HuH-7 (cell line): ENCODE data around the gene ANXA6.
"Not testable (repeated sequence)": the region's sequence is repeated elsewhere in the genome, so short reads cannot be mapped to it uniquely, and the experiment has no call there.

ENCODE experiments used
- DNase-seq: peaks from one replicate; pipeline ENCODE4 v3.0.0; 2011; ENCODE audit warnings: low spot score

Gene ANXA6

DNA sequence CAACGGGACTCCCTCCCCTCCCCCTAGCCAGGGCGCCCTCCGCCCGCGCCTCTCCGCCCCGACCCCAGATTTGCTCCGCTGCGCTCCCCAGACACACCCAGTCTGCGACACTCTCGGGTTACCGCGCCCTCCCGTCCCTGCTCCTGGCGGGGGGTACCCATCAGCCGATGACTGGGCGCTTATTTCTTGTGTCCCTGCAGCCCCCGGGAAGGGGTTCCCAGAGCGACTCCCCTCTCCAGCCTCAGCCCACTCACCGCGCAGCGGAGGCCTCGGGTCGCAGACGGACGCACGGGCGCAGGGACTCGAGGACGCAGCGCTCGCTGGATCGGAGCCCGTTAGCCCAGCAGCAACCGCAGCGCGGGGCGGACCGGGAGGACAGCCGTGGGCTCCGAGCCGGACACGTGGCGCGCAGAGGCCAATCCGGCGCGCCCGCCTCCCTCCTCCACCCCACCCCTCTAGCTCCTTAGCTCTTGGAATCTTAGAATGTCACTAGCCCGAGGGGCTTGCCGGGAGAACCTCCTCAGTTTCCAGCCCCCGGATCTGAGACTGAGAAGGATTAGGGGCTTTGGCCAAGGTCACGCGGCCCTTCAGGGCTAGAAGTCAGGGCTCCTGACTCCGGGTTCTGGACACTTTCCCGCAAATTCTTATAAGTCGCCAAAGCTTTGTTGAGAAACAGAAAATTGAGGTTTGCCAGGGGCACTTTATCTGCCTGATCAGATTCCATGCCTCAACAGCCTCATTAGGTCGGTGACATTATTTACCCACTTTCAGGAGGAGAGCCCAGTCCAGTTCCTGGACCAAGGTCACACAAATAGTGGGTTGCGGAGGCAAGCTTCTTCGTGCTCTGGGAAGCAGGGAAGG, at the start of gene ANXA6:
Gene ANXA6 (minus strand): TSS at position 354 of the 861 bp plus-strand sequence. CDS start 9,878 bp downstream, outside the sequence.
- DNase-seq, result peak; percentile 86

DNA sequence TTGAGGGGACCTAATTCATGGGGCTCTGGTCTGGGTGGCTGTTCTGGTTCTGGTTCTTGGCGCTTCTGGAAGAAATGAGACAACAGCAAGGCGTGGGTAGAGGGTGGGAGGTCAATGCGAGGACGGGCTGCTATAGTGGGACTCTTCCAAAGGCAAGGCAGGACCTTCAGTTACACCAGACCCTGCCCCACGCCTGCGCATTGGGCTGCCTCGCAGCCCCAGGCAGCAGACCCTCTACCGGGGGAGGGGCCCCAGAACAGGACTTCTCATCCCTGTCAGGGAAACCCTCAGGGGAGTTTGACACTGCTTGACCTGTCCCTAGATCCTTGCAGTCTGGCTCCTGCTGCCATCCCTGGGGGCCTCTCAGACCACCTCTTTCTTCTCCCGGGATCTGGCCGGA, 47.8 kb upstream of the ANXA6 start:
- no peak for DNase-seq

DNA sequence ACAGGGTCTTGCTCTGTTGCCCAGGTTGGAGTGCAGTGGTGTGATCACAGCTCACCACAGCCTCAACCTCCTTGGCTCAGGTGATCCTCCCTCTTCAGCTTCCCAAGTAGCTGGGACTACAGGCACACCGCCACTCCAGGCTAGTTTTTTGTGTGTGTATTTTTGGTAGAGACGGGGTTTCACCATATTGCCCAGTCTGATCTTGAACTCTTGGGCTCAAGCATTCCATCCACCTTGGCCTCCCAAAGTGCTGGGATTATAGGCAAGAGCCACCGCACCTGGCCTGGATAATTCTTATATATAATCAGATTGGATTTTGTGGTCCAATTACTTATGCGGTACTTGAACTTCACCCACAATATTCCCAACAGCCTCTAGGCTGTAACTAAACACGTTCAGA, 46.5 kb upstream of the ANXA6 start:
- DNase-seq, result no peak

DNA sequence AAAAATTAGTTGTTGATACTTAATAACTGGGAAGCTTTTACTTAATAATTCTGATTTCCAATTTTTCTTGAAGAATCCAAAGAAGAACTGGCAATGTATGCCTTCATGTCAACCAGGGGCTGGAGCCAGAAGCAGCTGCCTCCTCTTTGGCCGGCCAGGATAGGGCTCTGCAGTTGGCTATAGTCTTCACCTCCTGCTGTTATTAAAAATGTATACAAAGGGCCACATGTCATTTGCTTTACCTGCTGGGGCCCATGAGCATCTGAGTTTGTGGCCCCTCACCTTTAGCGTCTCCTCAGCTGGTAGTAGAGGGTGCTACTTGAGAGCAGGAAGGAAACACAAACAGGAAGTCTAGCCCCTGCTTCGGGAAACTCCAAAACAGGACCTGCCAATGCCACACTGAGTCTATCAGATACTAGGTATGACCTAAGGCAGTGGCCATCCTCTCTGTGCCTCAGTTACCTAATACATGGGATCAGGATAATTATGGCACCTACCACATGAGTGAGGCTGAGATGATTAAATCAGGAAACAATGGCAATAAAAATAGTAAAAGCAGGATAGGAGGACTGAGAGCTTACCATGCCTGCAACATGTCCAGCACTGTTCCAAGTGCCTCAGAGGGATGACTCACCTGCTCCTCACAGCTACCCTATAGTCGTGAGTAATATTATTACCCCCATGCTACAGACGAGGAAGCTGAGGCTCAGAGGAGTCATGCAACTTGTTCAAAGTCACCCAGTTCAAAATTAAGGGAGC, 45.0 kb upstream of the ANXA6 start:
- DNase-seq, result no peak

DNA sequence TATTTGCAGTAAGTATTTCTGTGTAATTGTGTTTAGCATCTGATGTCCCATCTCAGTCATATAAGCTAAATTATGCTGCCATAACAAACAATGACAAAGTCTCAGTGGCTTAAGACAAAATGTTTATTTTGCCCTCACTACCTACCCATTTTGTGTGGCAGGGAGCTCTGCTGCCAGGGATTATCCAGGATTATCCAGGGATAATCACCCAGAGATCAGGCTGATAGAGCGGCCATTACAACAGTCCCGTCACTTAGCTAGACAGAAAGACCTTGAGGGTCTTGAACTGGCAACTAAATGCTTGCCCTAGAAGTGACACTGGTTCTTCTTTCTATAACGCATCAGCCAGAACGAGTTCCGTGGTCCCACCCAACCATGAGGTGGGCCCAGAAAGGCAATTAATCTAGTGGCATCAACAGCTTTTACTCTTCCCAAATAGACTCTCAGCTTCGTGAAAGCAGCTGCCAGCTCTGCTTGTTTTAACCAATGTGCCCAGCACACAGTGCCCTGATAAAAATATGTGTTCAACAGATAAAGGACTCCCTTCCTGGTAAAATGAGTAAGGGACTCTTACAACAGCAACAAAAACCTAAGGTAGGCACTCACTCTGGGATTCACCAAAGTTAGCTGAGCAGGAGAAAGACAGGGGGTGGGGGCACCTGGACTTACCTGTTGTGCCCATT, 43.5 kb upstream of the ANXA6 start:
- no peak for DNase-seq

DNA sequence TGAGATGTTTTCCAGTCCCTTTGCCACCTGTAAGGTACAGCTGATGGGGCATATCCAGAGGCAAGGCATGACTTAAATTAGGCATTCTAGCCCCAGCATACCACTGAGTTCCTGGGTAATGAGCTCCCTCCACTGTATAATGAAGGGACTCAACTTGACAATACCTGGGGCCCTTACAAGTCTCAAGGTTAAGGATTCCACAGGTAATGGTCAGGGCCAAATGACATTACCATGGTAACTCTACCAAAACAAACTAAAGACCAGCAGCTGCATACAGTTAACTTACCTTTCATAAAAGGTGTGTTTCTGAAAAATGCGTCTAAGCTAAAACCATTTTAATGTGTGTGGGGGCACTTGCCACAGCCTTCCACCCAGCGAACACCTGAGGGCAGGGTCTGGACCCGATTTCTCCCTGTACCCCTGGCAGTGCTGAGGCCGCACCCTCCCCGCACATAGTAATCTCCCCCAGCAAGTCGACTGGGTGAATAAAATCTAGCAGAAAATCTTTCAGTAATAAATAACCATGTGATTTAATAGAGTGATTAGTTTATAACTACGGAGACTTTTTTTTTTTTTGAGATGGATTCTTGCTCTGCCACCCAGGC, 42.1 kb upstream of the ANXA6 start:
- no peak for DNase-seq

DNA sequence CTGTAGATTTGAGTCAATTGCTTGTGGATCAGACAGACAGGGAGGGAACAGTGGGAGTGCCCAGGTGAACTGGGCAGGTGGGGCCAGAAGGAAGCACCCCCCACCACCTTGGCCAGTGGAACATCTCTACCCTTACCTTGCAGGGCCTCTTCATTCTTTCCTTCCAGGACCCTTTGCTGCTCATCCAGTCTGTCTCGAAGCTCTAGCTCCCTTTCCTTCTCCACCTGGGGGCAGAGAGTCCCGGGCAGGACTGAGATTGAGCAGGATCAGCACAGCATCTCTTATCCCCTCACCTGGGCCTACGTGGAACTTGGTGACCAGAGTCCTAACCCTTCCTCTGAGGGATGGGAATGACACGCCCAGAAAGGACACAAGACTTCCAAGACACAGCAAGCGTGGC, 41.3 kb upstream of the ANXA6 start:
- no peak for DNase-seq

DNA sequence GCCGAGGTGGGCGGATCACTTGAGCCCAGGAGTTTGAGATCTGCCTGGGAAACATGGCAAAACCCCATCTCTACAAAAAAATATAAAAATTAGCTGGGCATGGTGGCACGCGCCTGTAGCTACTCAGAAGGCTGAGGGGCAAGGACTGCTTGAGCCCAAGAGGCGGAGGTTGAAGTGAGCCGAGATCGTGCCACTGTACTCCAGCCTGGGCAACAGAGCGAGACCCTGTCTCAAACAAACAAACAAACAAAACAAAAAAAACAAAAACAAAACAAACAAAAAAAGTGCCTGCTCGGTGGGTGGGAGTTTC, 39.7 kb upstream of the ANXA6 start:
- not testable (repeated sequence) for DNase-seq

DNA sequence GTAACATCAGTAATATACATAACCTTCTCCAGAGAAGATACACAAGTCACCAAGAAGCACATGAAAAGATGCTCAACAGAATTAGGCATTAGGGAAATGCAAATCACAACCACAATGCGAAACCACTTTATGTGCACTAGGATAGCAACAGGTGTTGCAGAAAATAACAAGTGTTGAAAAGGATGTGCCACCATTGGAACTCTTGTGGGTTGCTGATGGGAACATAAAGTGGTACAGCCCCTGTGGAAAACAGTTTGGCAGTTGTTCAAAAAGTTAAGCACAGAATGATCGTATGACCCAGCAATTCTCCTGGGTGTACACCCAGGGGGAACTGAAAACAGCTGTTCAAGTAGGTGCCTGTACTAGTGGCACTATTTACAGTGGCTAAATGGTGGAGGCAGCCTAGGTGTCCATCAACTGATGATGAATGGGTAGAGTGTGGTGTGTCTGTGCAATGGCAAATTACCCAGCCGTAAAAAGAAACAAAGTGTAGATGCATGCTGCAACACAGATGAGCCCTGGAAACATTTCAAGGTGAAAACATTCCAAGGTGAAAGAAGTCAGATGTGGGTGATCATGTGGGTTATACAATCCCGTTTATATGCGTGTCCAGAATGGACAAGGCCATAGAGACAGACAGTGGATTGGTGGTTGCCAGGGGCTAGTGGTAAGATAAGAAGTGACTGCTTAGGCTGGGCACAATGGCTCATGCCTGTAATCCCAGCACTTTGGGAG, 39.1 kb upstream of the ANXA6 start:
- no peak for DNase-seq

DNA sequence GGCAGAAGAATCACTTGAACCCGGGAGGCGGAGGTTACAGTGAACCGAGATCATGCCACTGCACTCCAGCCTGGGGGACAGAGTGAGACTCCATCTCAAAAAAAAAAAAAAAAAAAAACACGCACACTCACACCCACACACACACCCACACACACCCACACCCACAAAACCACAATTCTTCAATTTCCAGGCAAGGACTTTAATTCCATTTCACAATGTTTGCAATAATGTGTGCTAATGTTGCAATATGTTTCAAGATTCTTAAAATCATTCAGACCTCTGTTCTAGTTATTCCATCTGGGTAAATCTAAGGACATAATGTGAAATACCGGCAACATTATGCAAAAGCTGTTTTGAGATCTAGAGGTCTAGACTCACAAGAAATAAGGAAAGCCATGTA, 38.0 kb upstream of the ANXA6 start:
- DNase-seq, result no peak

DNA sequence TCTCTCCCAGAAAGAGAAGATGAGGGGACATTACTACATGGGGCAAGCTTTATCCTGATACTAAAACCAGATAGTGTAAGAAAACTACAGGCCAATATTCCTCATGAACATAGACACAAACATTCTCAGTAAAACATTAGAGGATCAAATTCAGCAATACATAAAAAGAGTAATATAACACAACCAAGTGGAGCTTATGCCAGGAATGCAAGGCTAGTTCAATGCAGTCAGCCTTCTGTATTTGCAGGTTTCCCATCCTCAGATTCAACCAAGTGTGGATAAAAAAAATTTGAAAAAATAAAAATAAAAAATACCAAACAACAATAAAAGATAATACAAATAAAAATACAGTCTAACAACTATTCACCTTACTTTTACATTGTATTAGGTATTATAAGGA, 35.0 kb upstream of the ANXA6 start:
- DNase-seq, result no peak

DNA sequence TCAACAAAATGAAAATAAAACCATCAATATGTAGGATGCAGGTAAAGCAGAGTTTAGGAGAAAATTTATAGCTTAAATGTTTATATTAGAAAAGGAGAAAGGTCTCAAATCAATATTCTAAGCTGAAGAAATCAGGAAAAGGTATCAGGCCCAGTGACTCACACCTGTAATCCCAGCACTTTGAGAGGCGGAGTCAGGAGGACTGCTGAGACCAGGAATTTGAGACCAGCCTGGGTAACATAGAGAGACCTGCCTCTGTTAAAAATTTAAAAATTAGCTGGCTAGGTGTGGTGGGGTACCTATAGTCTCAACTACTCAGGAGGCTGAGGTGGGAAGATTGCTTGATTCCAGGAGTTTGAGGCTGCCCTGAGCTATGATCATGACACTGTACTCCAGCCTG, 34.1 kb upstream of the ANXA6 start:
- DNase-seq, result no peak

DNA sequence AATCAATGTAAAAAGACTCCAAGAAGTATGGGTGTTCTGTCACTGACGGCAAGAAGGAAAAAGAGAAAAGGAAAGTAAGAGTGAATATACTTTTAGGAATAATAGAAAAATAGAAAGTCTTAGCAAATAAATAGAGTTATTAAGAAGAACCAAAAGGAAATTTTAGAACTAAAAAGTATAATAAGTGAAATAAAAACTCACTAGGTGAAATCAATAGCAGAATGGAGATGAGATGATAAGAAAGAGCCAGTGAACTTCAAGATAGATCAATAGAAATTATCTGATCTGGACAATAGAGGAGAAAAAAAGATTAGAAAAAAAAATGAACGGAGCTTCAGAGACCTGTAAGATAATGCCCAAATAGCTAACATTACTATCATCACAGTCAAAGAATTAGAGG, 31.6 kb upstream of the ANXA6 start:
- DNase-seq, result no peak

DNA sequence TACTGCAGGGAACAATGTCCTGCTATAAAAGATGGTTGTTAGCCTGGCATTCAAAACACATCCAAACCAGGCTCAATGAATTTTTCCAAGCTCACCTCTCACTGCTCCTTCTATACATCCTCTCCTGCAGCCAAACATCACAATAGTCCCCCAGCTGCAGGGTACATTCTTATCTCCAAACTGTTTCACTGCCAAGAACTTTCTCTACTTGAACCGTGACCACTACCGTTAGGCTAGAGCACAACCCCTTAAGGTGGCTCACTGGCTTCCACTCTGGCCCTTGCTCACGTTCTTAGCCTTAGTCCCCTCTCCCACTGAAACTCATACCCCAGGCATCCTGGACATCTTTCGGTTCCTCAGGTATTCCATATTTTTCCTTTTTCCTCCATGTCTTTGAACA, 29.0 kb upstream of the ANXA6 start:
- DNase-seq, result no peak

DNA sequence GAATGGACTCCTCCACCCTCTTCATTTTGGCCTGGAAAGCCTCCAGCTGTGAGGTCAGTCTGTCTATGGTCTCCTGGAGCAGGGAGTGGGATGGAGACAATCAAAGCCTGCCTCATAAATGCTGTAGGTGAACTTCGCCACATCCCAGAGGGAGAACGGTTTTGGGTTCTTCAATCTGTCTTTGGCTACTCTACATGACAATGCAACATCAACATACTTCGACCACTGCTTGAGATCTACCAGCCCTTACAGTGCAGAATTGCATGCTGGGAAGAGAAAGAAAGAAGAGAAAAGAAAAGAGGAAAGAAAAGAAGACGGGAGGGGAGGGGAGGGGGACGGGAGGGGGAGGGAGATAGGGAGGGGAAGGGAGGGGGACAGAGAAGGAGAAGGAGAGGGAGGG, 28.5 kb upstream of the ANXA6 start:
- DNase-seq, result no peak

DNA sequence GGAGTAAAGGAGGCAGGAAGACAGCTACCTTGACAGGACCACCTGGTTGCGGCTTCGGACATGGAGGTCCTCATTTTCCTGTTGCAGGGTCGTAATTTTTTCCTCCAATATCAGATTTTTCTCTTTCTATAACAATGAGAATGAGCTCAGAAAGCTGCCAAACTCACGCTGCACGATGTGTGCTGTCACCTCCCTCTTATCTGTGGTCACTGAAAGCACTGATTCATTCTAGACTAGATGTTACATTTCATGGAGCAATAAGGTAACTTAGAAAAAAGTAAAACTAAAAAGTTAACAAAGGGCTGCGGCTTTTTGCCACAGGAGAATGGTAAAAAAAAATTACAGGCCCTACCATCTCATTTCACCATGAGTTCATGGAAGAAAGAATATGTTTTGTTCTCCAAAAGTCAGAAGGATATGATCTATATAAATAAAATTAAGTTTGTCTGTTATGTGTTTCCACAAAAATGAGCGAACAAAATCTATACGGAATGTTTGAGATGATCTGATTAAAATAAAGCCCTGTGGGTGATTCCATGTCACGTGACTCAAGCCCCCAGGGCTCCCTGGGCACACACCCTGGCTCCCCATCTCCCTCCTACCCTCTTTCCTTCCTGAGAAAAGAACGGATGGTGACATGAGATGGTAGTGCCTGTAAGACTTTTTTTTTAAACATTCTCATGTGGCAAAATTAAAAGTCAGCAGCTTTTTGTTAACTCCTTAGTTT, 26.9 kb upstream of the ANXA6 start:
- DNase-seq, result no peak

DNA sequence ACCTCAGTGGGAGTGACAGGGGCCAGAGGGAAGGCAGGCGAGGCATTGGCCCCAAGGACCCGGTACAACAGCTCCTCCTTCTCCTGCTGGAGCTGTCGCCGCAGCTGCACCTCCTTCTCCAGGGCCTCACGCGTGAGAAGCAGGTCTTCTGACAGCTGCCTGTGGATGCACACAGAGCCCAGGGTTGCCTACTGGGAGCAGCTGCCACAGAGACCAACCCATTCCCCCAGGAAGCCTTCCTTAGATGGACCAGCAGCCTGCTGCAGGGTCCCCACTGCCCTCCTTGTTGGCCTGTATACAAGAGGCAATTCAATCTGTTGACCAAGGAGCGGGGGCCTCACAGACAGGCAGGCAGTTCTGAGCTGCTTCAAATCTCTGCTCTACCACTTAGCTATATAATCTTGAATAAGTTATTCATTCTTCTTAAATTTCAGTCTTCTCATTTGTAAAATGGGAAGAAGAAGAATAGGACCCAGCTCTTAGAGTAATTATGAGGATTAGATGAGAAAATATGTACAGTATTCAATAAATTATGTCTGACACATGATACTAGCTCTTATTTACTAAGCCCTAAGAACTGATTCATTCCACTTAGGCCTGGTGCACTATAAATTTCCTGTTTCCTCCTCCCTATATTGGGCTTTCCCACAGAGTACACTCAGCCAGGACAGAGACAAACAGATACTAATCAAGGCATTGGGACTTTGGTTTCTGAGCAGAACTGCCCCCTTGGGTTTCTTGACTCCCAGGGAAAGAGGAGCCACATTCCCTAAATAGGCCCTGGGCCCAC, 26.1 kb upstream of the ANXA6 start:
- DNase-seq, result no peak

DNA sequence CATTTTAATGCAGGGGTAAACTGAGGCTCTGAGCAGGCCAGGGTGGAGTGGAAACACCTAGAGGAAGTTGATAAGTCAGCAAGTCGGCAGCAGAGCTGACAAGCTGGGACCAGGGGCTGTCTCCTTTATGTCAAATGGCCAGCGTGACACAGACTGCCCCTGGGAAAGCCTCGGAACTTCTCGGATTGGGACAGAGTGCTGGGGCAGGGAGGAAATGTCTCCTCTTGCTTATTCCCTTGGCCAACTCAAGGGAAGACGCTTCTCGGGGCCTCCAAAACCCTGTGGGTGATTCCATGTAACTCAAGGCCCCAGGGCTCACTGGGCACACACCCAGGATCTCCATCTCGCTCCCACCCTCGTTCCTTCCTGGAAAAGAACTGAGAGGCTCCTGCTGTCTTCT, 25.4 kb upstream of the ANXA6 start:
- no peak for DNase-seq

DNA sequence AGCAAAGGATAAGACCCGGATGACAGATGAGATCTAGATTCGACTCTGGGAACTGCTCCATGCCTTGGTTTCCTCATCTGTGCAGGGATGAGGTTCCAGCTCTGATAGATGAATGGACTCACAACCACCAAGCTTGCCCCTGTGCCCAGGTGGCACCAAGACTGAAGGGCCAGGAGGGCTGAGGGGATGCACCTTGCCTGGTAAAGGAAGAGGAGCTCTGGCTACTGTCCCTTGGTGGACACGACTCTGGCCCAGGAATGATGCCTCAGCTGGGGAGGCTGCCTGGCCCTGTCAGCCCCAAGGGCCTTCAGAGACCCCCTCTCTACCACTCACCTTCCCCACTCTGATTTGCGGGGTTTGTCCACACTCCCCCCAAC, 24.9 kb upstream of the ANXA6 start:
- DNase-seq, result no peak

DNA sequence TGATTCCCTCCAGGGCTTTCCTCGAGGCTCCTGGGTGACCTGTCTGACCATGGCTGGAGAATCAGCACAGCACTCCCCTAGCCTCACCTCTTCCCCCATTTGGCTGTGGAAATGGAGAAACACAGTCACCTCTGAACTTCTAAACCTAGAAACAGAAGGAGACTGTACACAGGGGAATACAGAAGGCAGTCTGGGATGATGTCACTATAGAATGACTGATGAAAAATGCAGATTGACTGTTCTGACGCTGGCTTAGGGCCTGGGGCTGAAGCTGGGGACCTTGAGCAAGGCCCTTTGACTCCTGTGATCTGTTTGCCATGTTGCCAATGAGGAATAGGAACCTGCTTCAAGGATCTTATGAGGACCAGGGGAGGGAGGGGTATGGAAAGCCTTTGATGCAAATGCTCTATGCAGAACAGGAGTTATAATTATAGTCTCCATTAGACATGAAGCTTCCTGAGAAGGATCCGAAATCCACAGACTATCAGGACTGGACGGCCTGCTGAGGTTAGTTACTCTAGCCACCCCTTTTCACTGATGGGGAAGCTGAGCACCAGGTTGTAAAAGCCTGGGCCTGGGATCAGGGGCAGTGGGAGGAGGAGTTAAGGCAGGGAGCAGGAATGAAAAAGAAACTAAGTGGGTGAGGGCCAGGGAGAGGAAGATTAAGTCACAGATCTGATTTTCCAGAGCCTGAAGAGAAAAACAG, 24.4 kb upstream of the ANXA6 start:
- no peak for DNase-seq
